Germinal center (tissue), 1 donor: ENCODE results near the gene F8.
A peak's percentile ranks its signal among the peaks of the same experiment; 100 is the strongest.

Experiments used
- DNase-seq: peaks from one replicate; pipeline ENCODE4 v3.0.0; 2012; ENCODE audit warnings: mixed read lengths, low spot score

Gene F8

GRCh38 chrX:155022585-155022984 is at the start of gene F8:
F8 (minus strand) TSS chrX:155022723; CDS start chrX:155022552, 171 bp downstream.
- no peak for DNase-seq

GRCh38 chrX:155071694-155072280 is 49.3 kb upstream of the F8 start:
- DNase-seq = peak; percentile 3

- DNase-seq = peak; percentile 89
These were observed 48.6 kb upstream of the F8 start, which contains the start of the genes BRCC3, CMC4 and MTCP1 for GRCh38 chrX:155070975-155071693. BRCC3 (plus strand) TSS chrX:155071508; CDS start chrX:155071528, 20 bp downstream. CMC4 (minus strand) TSS chrX:155071136; CDS start chrX:155064023, 7,113 bp downstream. MTCP1 (minus strand) TSS chrX:155071136; CDS start chrX:155066010, 5,126 bp downstream.

- peak; percentile 10 for DNase-seq
These were observed 48.1 kb upstream of the F8 start for GRCh38 chrX:155070663-155070974.

GRCh38 chrX:155070038-155070437 is 47.5 kb upstream of the F8 start:
- DNase-seq = no peak

GRCh38 chrX:155069414-155069813 is 46.9 kb upstream of the F8 start:
- DNase-seq = no peak

- DNase-seq = no peak
These were observed 45.6 kb upstream of the F8 start for GRCh38 chrX:155068165-155068564.

- no peak for DNase-seq
These were observed 42.7 kb upstream of the F8 start for GRCh38 chrX:155065035-155065734.

GRCh38 chrX:155061760-155062159 is 39.2 kb upstream of the F8 start:
- no peak for DNase-seq

GRCh38 chrX:155056877-155057792 is 34.6 kb upstream of the F8 start:
- DNase-seq = peak; percentile 46

- no peak for DNase-seq
These were observed 33.9 kb upstream of the F8 start for GRCh38 chrX:155056471-155056870.

GRCh38 chrX:155055494-155055893 is 33.0 kb upstream of the F8 start:
- no peak for DNase-seq

- DNase-seq = no peak
These were observed 31.7 kb upstream of the F8 start for GRCh38 chrX:155054255-155054654.

GRCh38 chrX:155053656-155054055 is 31.1 kb upstream of the F8 start:
- DNase-seq = no peak

GRCh38 chrX:155052738-155053498 is 30.4 kb upstream of the F8 start:
- DNase-seq = no peak

GRCh38 chrX:155048977-155049619 is 26.6 kb upstream of the F8 start:
- DNase-seq = peak; percentile 9

GRCh38 chrX:155046811-155047528 is 24.4 kb upstream of the F8 start:
- DNase-seq = no peak

- DNase-seq = no peak
These were observed 23.7 kb upstream of the F8 start for GRCh38 chrX:155046129-155046810.

GRCh38 chrX:155035688-155036087 is 13.2 kb upstream of the F8 start:
- DNase-seq = no peak
